Measurements from ENCODE around the gene ADARB1. TPM values are rescaled to one million over a fixed set of nuclear protein-coding genes. Genes with fewer than 3 reads are reported as not detected.

ADARB1 gene
- total and polyA plus RNA-seq, 2 experiments from 2014 or later: 4.8 to 14.8 TPM

- Histone ChIP-seq H3K4me1 (ENCODE audit: insufficient read depth) (no peaks in the 10 kb centered on the region), H2AFZ (no peak overlapping the region), H3K27ac (ENCODE audit: low read depth) (no peak overlapping the region), H3K79me2 (replicated peaks; ENCODE audit: insufficient read depth) (no peaks in the 10 kb centered on the region), H3K27me3 (ENCODE audit: insufficient read depth) (no peaks in the 10 kb centered on the region), H3K9me2 (ENCODE audit: insufficient read depth) (no peaks in the 10 kb centered on the region), H3K4me2 (no peak overlapping the region), H3K4me3 (no peak overlapping the region), H4K20me1 (replicated peaks; ENCODE audit: insufficient read depth) (no peaks in the 10 kb centered on the region), H3F3A (replicated peaks; ENCODE audit: low read depth) (no peaks in the 10 kb centered on the region), H3K36me3 (ENCODE audit: insufficient read depth) (no peaks in the 10 kb centered on the region)
- TF ChIP-seq POLR2AphosphoS5 (IDR thresholded peaks at IDR 0.05; ENCODE audit: low read depth): no peak
- TF ChIP-seq ZNF462 (CRISPR knock-in tag; IDR thresholded peaks at IDR 0.05): no peak
- TF ChIP-seq NANOG (IDR thresholded peaks at IDR 0.05; ENCODE audit: borderline replicate concordance): no peak
- TF ChIP-seq EZH2 (IDR thresholded peaks at IDR 0.05; ENCODE audit: low read depth, unreplicated experiment): no peak
- TF ChIP-seq ZNF114 (CRISPR knock-in tag; IDR thresholded peaks at IDR 0.05): no peak
- TF ChIP-seq ETS1 (IDR thresholded peaks at IDR 0.05): no peak
- TF ChIP-seq REST (IDR thresholded peaks at IDR 0.05; ENCODE audit: unreplicated experiment): no peak
- no peak for TF ChIP-seq ZNF331 (CRISPR knock-in tag; IDR thresholded peaks at IDR 0.05; ENCODE audit: low read depth)
- TF ChIP-seq STAT1 (IDR thresholded peaks at IDR 0.05; ENCODE audit: unreplicated experiment): no peak
- TF ChIP-seq EZH2phosphoT487 (IDR thresholded peaks at IDR 0.05; ENCODE audit: unreplicated experiment): no peak
- TF ChIP-seq CTCF (conservative IDR thresholded peaks at IDR 0.05; ENCODE audit: low read depth in 2 of 2): no peak
- Mint-ChIP-seq H3K27me3 (ENCODE audit: insufficient read depth, low read depth, poor library complexity) (no peaks in the 10 kb centered on the region), H3K4me1 (no peaks in the 10 kb centered on the region; the same call in 2 of the 3 replicates), H3K36me3 (ENCODE audit: low read depth) (no peaks in the 10 kb centered on the region), H3K27ac (no peak overlapping the region), H3K9me3 (no peaks in the 10 kb centered on the region), H3K4me3 (no peak overlapping the region)
- peak; percentile 71 for ATAC-seq
- DNase-seq (ENCODE audit: low spot score): peak; percentile 19
Observed at GRCh38 chr21:45227735-45228134, 153.4 kb downstream of the ADARB1 start.
